HG03159 (cell line): ENCODE results near the gene PHPT1.
"Not testable (repeated sequence)": the region's sequence is repeated elsewhere in the genome, so short reads cannot be mapped to it uniquely, and the experiment has no call there.

Source experiments
- ATAC-seq: cut with Tn5 transposase; IDR thresholded peaks from one replicate; pipeline ENCODE4 v1.9.1; 2021; ENCODE audit warnings: mild to moderate bottlenecking, moderate library complexity; ENCODE audit not compliant: unreplicated experiment

Gene PHPT1

DNA sequence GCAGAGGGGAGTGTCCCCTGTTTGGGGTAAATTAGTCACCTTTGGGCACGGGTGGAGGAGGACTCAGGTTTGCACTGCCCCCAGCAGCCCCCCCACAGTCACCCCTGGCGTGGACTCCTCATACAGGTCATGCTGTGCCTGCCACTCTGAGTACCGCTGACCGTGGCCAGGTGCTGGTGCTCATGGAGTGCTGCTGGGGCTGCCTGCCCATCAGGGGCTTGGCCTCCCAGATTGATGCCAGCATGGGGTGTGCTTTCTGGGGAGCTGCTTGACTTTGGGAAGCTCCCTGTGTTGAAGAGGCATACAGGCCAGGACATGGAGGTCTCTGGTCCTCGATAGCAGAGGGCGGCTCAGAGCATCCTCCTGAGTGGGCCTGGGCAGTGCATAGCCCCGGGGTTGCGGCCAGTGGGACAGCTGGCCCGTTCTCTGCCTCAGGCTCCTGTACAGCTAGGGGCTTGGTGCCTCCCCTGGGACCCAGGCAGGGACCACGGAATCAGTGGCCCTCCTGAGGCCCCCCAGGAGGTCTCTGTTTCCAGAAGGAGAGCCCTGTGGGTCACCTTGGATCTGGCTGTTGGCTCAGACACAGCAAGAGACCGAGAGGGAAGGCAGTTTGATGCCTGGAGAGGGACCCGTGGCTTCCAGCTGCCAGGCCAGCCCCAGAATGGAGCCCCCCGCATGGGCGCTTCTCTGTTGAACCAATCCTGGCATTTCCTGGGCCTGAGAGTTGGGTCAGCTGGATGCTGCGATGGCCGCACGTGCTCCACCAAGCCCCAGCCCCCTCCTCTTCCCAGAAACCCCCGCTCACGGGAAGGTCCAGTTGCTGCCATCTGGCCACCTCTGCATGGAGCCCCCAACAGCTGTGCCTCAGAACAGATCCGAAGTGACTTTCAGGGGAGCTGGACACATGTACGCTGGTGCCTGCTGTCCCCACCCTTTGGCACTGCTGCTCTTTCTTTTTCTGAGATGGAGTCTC, 13.0 kb upstream of the PHPT1 start:
- ATAC-seq = no peak

DNA sequence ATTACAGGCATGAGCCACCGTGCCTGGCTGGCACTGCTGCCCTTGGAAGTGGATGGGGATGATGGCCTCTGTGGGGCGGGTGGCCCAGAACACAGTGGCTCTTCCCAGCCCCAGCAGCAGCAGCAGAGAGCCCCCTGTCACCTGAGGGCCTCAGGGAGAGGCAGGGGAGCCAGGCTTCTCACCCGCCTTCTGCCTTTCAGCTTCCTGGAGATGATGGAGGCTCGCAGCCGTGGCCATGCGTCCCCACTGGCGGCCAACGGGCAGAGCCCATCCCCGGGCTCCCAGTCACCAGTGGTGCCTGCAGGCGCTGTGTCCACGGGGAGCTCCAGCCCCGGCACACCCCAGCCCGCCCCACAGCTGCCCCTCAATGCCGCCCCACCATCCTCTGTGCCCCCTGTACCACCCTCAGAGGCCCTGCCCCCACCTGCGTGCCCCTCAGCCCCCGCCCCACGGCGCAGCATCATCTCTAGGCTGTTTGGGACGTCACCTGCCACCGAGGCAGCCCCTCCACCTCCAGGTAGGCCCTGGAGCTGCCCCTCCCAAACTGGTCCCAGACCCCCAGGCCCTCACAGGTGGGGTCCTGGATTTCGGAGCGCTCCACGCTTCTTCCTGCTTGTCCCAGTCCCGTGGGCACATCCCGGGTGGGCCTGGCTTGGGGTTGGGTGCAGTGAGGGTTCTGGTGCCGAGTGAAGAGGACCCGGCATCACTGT, 11.9 kb upstream of the PHPT1 start:
- ATAC-seq = no peak

- not testable (repeated sequence) for ATAC-seq
Observed at GRCh38 chr9:136837856-136838277, 11.3 kb upstream of the PHPT1 start.

DNA sequence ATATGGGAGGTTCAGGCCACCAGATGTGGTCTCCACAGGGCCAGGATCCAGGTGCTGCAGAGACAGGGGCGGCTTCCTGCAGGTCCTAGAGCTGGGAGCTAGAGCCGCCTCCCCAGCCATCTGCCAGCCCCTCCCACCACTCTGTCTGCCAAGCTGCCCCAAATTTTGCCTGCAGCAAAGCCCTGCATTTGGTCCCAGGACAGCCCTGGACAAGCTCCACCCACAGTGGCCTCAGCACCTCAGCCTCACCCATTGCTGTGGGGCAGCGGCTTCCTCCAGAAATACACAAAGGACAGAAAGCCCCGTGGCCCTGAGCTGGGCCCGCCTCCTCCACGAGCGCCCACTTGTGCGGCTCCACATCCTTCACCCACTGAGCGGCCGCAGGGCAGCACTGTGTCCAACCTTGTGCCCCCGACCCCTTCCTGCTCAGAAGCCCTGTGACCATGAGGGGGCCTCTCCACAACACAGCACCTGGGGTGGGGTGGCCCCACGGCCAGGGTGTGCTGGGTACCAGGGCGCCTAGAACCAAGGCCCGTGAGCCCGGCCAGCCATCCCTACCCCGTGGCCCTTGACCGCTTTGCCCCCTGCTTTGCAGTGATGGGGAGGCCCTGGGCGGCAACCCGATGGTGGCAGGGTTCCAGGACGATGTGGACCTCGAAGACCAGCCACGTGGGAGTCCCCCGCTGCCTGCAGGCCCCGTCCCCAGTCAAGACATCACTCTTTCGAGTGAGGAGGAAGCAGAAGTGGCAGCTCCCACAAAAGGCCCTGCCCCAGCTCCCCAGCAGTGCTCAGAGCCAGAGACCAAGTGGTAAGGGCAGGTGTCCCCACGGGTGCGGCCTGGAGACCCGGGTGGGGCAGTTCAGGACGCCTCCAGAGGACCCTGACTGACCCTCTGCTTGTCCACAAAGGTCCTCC, 10.6 kb upstream of the PHPT1 start:
- no peak for ATAC-seq

DNA sequence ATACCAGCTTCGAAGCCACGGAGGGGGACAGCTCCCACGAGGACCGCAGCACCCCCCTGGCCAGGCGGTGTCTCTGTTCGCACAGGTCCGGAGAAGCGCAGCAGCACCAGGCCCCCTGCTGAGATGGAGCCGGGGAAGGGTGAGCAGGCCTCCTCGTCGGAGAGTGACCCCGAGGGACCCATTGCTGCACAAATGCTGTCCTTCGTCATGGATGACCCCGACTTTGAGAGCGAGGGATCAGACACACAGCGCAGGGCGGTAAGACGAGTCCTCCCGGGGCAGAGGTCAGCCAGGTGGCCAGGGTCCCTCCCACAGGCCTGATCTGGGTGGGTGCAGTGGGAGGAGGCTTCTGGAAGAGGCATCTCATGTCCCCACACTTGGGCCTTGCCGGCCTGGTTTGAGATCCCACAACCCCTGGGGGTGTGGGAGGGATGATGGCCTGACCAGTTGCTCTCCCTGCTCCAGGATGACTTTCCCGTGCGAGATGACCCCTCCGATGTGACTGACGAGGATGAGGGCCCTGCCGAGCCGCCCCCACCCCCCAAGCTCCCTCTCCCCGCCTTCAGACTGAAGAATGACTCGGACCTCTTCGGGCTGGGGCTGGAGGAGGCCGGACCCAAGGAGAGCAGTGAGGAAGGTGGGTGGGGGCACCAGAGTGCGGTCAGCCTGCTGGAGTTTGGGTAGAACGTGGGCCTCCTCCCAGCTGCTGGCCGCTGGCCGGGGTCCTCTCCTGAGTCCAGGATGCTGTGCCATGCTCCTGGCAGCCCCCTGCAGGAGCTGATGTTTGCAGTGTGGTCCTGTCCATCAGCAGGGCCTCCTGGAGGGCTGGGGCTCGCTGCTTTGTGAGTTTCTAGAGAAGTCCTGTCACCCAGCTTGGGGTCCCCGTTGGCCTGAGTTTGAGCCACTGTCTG, 9.7 kb upstream of the PHPT1 start:
- ATAC-seq = no peak

DNA sequence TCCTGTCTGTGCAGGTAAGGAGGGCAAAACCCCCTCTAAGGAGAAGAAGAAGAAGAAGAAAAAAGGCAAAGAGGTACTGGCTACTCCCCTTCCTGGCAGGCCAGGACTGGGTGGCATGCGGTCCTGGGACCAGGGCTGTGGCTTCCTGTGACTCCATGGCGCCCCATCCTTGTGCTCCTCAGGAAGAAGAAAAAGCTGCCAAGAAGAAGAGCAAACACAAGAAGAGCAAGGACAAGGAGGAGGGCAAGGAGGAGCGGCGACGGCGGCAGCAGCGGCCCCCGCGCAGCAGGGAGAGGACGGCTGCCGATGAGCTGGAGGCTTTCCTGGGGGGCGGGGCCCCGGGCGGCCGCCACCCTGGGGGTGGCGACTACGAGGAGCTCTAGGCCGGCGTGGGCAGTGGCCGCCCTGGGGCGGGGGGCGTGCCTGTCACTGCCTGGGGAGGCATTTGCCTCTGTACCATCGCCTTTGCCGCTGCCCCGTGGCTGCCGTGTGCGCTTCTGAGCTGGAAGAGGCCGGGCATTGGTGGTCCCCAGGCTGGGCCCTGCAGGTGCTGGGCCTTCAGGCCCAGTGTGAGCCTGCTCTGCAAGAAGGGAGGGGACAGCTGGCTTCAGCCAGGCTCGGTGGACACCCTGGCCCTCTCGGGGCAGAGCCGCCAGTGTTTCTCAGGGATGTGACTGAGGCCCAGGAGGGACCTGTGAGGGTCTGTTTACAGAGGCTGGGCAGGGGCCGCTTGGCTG, 8.9 kb upstream of the PHPT1 start:
- no peak for ATAC-seq

GRCh38 chr9:136840877-136841645, 8.1 kb upstream of the PHPT1 start:
- no peak for ATAC-seq

DNA sequence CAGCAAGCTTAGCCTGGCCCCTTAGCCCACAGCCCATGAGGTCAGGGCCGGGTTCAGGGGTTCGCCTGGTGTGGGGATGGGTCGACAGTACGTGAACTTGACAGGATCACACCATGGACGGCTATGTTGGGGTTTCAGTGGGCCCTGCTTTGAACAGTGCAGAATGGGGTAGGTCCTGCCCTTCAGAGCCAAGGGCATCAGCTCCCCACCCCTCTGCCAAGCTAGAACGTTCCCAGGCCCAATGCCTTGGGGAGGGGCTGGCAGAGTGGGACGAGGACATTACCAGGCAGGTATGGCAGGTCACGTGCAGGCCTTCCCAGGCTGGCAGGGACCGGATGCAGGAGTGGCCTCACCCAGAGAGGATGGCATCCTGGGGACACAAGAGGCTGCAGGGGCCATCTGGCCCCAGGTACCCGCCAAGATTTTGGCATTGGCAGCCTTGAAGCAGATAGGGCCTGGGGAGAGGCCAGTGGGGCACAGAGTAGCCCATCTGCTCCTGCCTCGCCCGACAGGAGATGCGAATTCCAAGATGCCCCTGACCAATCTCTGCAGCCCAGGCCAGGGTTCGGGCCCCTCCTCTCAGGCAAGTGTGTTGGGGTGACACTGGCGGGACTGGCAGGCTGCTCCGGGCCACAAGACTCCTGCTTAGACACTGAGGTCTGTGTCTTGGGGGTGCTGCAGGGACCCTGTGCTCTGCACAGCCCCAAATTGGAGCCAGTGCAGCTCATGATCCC, 7.4 kb upstream of the PHPT1 start:
- not testable (repeated sequence) for ATAC-seq

DNA sequence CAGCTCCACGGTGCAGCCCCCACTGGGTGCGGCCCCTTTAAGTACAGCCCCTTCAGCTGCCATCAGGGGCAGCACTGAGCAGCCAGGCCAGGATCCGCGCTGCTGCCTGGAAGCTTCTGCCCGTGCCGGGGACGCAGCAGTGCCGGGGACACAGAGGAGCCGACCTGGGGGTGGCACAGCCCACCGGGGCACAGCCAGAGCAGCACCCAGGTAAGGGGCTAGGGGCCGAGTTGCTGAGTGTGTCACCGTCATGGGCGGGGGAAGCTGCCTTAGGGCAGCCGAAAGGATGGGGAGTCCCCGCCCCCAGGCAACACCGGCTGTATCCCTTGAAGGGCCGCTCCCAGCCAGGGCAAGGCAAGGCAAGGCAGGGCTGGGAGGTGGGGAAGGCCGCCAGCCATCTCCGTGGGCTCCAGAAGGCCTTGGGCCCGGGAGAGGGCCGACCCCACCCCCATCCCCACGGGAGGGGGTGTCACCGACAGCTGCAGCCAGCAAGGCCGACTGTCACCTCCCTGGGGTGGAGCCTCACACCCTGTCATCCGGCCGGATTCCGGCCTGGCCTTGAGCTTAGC, 6.7 kb upstream of the PHPT1 start, which contains the start of gene AJM1:
TSS of gene AJM1 (plus strand) at position 99 of the 569 bp plus-strand sequence. CDS start 1,937 bp downstream, outside the sequence.
- ATAC-seq = peak; percentile 58

DNA sequence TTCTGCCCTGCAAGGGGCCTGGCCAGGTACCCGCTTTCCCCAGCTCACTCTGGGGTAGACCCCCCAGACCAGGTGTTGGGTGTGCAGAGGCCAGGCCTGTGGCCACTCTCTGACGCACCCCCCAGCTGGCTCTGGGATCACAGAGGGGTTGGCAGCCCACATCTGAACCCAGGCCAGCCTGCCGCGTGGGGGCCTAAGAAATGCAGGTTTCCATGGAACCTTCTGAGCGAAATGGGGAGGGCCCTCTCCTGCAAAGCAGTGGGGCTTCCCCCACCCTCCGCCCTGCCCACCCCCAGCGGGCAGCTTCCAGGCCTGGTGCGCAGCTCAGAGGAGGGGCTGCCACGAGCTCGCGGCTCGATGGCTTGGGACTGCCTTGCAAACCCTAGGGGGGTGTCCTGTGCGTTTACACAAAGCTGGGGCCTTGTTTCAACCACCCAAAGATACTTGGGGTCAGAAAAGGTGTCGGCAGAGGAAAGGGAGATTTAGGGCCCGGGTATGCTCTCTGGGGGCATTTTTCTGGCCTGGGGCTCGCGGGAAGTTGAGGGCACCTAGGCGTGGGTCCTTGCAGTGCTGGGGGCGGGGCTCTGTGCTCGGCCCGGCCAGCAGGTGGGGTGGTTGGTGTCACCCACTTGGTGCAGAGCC, 5.9 kb upstream of the PHPT1 start:
- ATAC-seq = not testable (repeated sequence)

GRCh38 chr9:136843801-136844740, 5.1 kb upstream of the PHPT1 start:
- not testable (repeated sequence) for ATAC-seq

DNA sequence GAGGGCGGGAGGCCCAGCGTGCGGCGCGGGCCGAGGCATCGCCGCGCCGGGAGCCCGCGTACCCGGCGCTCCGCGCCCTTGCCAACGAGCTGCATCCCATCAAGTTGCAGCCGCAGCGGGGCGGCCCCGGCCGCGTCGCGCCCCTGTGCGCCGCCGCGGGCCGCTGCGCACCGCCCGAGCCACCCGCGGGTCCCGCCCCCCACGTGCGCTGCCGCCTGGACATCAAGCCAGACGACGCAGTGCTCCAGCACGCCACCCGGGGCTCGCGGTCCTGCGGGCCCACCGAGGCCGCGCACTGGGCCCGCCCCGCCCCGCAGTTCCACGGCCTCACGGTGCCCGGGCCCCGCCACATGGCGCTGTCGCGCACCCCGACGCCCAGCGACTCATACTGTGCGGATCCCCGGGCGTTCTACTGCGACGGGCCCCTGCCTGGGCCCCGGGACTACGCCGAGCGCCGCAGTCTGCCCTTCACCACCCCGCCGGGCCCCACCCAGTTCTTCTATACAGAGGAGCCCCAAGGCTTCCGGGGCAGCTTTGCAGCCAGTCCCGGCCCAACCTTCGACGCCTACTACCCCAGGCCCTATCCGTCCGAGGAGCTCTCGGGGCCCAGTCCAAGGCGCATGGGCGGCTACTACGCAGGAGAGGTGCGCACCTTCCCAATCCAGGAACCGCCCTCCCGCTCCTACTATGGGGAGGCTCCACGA, 4.3 kb upstream of the PHPT1 start:
- ATAC-seq = no peak

DNA sequence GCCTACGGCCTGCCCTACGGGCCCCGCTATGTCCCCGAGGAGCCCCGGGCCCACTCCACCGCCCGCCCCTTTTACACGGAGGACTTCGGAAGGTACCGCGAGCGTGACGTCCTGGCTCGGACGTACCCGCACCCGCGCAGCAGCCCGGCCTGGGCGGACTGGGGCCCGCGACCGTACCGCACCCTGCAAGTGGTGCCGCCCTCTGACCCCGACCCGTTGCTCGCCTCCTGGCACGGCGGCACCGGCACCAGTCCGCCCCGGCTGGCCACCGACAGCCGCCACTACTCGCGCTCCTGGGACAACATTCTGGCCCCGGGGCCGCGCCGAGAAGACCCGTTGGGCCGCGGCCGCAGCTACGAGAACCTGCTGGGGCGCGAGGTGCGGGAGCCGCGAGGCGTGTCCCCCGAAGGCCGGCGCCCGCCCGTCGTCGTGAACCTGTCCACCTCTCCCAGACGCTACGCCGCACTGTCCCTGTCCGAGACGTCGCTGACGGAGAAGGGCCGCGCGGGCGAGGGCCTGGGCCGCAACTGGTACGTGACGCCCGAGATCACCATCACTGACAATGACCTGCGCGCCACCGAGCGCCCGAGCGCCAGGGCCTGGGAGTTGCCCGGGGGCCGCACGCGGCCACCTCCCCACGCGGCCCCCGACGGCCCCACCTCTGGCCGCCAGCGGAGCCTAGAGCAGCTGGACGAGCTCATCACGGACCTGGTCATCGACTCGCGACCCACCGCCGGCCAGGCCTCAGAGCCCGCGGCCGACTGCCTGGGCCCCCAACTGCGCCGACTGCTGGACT, 3.5 kb upstream of the PHPT1 start:
- no peak for ATAC-seq

DNA sequence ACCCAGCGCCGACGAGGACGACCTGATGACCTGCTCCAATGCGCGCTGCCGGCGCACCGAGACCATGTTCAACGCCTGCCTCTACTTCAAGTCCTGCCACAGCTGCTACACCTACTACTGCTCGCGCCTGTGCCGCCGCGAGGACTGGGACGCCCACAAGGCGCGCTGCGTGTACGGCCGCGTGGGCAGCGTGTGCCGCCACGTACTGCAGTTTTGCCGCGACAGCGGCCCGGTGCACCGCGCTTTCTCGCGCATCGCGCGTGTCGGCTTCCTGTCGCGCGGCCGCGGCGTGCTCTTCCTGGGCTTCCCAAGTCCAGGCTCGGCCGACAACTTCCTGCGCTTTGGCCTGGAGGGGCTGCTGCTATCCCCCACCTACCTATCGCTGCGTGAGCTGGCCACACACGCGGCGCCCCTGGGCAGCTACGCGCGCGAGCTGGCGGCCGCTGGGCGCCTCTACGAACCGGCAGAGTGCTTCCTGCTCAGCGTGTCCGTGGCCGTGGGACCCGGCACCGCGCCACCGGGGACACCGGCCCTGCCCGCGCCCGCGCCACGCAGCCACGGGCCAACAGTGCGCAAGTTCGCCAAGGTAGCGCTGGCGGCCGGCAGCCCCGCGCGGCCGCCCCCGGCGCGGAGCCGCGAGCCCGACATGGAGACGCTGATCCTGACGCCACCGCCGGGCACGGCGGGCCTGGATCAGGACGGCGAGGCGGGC, 2.7 kb upstream of the PHPT1 start:
- ATAC-seq = no peak
